Heart left ventricle (tissue), 16 donors: ENCODE results near the gene GADL1. TPM values are rescaled to one million over a fixed set of nuclear protein-coding genes. Genes with fewer than 3 reads are reported as not detected.

Experiments used
- ATAC-seq, 4 donors: fragments of 200-7000 bp; cut with Tn5 transposase; one replicate each; pipeline ENCODE4 v1.9.1; 2020 to 2022; ENCODE audit warnings: moderate library complexity in 4 of 4, mild to moderate bottlenecking in 3 of 4, moderate number of reproducible peaks in 1 of 4
- DNase-seq, 5 donors: peaks; one replicate each; pipeline ENCODE4 v3.0.0-alpha.2; 2020
- H3K27ac ChIP-seq, 12 donors: fragments of 200-600 bp; sonication (generic) in 4 of 12; one replicate each; pipeline versions ENCODE4 v1.5.0 to v1.8.0; 2016 to 2022; ENCODE audit warnings: mild to moderate bottlenecking in 2 of 12
- H3K27me3 ChIP-seq, 9 donors: fragments of 200-600 bp; sonication (generic) in 2 of 9; one replicate each; pipeline versions ENCODE4 v1.5.1 to v1.8.0; 2016 to 2022; ENCODE audit warnings: mild to moderate bottlenecking in 3 of 9
- H3K36me3 ChIP-seq, 9 donors: fragments of 200-600 bp; sonication (generic) in 2 of 9; one replicate each; pipeline versions ENCODE4 v1.5.0 to v1.8.0; 2018 to 2022; ENCODE audit warnings: mild to moderate bottlenecking in 2 of 9
- H3K4me1 ChIP-seq, 12 donors: fragments of 200-600 bp; sonication (generic) in 4 of 12; one replicate each; pipeline versions ENCODE4 v1.5.0 to v1.8.0; 2016 to 2022; ENCODE audit warnings: mild to moderate bottlenecking in 3 of 12
- H3K4me3 ChIP-seq, 12 donors: fragments of 200-600 bp; sonication (generic) in 4 of 12; one replicate each; pipeline versions ENCODE4 v1.5.0 to v1.8.0; 2017 to 2022; ENCODE audit warnings: mild to moderate bottlenecking in 9 of 12, moderate library complexity in 4 of 12
- H3K9me3 ChIP-seq, 12 donors: fragments of 200-600 bp; sonication (generic) in 4 of 12; one replicate each; pipeline versions ENCODE4 v1.5.0 to v1.8.0; 2016 to 2022; ENCODE audit warnings: mild to moderate bottlenecking in 1 of 12
- POLR2A ChIP-seq, 2 donors: fragments of 450-650 bp; IDR thresholded peaks; one replicate each; pipeline ENCODE4 v1.6.1; 2017; ENCODE audit warnings: antibody characterized with exemption in 2 of 2, mild to moderate bottlenecking in 2 of 2, moderate library complexity in 2 of 2
- WGBS, 4 donors: extraction: QIAGEN DNeasy Blood & Tissue Kit in 2 of 4; methylation state at CpG; one replicate each; pipeline versions ENCODE4 v1.1.5 to v1.1.7; 2013 to 2018; 5-methylcytosine and 5-hydroxymethylcytosine counted together
- intact Hi-C, 10 donors: fragments of 100-400 bp; cut with DNase I; formaldehyde crosslinking; loops; one replicate each; pipeline versions ENCODE4 v1.11.1 to v1.14.2; 2022
- polyA plus RNA-seq, 2 donors: library from polyadenylated mRNA; stranded (reverse); fragments of 200-250 nt; gene quantifications; one replicate each; pipeline ENCODE4 v1.2.3, GENCODE V29; 2013
- total RNA-seq, 9 donors: library from RNA; depleted of rRNA in 2 of 9; stranded (reverse); fragments of >200 nt in 2 of 9; fragmentation: NEBNext Ultra II Directional in 3 of 9; extraction: Animal tissue kit (Norgen Biotek cat#: 25700) in 3 of 9; gene quantifications; one replicate each; pipeline versions ENCODE4 v1.1.0 to v1.2.4, GENCODE V29; 2016 to 2023
- TF ChIP-seq, protein P1 (sequence below), 12 donors: fragments of 200-600 bp; sonication (generic) in 4 of 12; IDR thresholded peaks; one replicate each; pipeline versions ENCODE4 v1.5.0 to v1.8.0; 2018 to 2022; ENCODE audit warnings: antibody characterized with exemption in 12 of 12, mild to moderate bottlenecking in 5 of 12
- donor health status: ischemic (EF 13 %, LVEDD 7.1; RV severe dilation, severe dysfunction).
- donor health status: healthy with polysubstance abuse.
- donor health status: DM: no; HTN: yes; CAD: no.
- donor health status: DM: no; HTN: no; CAD: no.
- donor health status: ischemic (EF 25% LVEDD 6.9; RV normal size, moderate dysfunction).
- donor health status: ischemic (EF 25% LVEDD 5.7; RV mildly dilated, moderate dysfunction).
- donor health status: healthy.
- donor health status: DM: yes; HTN: yes; CAD: no.
- donor health status: ischemic (EF 35%, LVEDD 5.7; RV mildly dilated, moderate dysfunction).
- donor health status: nonischemic (EF 11% LVEDD 7.7; RV severe dilation, severe dysfunction).
- donor health status: DM: yes; HTN: yes; CAD: no.
- donor health status: PGD.
- donor health status: ischemic (EF 29% LVEDD 5.4; RV normal size, mild dysfunction).
- donor health status: nonischemic (EF 23%, LVEDD 6.1; RV moderate dilation, normal function).

Gene GADL1
- total and polyA plus RNA-seq, 11 donors = 0.03 to 0.59 (median 0.18) TPM; not detected in 3

DNA sequence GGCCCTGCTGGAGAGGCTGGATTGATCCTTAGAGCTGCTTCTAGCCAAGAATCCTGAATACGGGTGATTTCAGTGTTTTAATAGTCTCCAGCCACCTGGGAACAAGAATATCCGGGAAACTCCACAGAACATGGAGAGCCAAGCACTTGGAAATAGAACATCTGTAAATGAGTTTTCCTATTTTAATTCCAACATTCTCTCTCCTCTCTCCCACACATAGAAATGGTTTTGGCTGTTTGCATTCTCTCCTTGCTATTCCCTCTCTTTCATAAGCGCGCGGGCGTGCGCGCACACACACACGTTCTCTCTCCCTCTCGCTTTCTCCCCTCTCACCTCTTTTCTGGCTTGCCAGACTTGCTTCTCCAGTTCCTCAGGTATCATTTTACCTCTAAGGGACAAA lies 50.6 kb downstream of the GADL1 start:
- 76 to 88% (median 80%) methylated on average over 10 of the region's 10 CpGs for WGBS, 4 donors
- intact Hi-C loops = no loop called here
- H3K9me3 ChIP-seq = no peaks in the 10 kb centered on the region
- no peak overlapping the region for H3K4me3 ChIP-seq
- ATAC-seq (no peak), DNase-seq (no peak)
- no peaks in the 10 kb centered on the region for H3K36me3 ChIP-seq
- peaks cover 0 to 7% (median 0%) of the 10 kb centered on the region in 12 donors for H3K4me1 ChIP-seq
- no peaks in the 10 kb centered on the region for H3K27me3 ChIP-seq
- TF ChIP-seq, protein P1, sequence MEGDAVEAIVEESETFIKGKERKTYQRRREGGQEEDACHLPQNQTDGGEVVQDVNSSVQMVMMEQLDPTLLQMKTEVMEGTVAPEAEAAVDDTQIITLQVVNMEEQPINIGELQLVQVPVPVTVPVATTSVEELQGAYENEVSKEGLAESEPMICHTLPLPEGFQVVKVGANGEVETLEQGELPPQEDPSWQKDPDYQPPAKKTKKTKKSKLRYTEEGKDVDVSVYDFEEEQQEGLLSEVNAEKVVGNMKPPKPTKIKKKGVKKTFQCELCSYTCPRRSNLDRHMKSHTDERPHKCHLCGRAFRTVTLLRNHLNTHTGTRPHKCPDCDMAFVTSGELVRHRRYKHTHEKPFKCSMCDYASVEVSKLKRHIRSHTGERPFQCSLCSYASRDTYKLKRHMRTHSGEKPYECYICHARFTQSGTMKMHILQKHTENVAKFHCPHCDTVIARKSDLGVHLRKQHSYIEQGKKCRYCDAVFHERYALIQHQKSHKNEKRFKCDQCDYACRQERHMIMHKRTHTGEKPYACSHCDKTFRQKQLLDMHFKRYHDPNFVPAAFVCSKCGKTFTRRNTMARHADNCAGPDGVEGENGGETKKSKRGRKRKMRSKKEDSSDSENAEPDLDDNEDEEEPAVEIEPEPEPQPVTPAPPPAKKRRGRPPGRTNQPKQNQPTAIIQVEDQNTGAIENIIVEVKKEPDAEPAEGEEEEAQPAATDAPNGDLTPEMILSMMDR (IDR thresholded peaks at IDR 0.05) = no peak
- no peak for TF ChIP-seq POLR2A (IDR thresholded peaks at IDR 0.05)
- no peak overlapping the region for H3K27ac ChIP-seq

DNA sequence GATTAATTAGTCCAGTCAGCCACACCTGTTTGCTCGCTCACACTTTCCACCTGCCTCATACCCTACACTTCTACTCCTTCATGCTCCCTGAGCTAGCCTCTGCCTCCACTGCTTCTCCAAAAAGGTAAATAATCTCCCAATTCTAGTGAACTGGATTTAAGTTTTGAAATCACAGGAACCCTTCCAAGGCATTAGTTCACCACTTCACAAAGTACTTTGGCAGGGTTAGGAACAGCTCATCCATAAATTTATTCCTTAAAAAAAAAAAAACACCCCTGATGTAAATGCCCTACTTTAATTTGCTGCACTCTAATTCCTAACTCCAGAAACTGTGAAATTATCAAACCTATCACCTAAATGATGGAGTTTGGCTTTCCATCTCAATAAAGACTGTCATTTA lies 58.3 kb downstream of the GADL1 start:
- 89 to 95% (median 93%) methylated on average over 1 of the region's 1 CpG for WGBS, 4 donors
- Histone ChIP-seq H3K27ac (no peak overlapping the region), H3K4me3 (no peak overlapping the region), H3K36me3 (no peaks in the 10 kb centered on the region), H3K27me3 (no peaks in the 10 kb centered on the region), H3K9me3 (no peaks in the 10 kb centered on the region), H3K4me1 (no peaks in the 10 kb centered on the region)
- no peak for TF ChIP-seq POLR2A (IDR thresholded peaks at IDR 0.05)
- TF ChIP-seq, protein P1 (IDR thresholded peaks at IDR 0.05) = no peak
- intact Hi-C loops = no loop called here
- DNase-seq = no peak
- ATAC-seq = no peak

DNA sequence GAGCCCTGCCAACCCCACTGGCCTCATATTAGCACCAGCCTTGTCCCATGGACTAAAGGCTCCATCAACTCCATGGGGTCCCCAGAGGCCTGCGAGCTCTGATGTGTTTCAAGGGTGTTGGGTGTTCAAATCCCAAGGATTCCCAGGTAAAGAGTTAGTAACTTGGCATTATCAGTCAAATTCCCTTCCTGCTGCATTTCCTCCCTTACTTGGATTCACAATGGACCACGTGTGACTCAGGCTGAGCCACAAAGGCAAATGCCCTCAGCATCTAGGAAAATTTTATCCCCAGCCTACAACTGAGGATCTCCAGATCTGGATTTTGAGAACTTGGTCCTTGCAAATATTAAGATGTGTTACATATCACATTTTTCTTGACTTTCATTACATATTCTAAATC lies 58.8 kb downstream of the GADL1 start:
- intact Hi-C loops = loop anchor here in 1 of 10 donors (2.0 kb wide), 1 partner anchor 63 kb away; no protein-coding TSS in a partner anchor
- Histone ChIP-seq H3K27ac (no peak overlapping the region), H3K4me3 (no peak overlapping the region), H3K9me3 (no peaks in the 10 kb centered on the region), H3K4me1 (no peaks in the 10 kb centered on the region), H3K36me3 (no peaks in the 10 kb centered on the region), H3K27me3 (no peaks in the 10 kb centered on the region)
- WGBS, 4 donors = 67 to 80% (median 72%) methylated on average over 2 of the region's 2 CpGs
- ATAC-seq (no peak), DNase-seq (no peak)
- TF ChIP-seq, protein P1 (IDR thresholded peaks at IDR 0.05) = no peak
- TF ChIP-seq POLR2A (IDR thresholded peaks at IDR 0.05) = no peak

DNA sequence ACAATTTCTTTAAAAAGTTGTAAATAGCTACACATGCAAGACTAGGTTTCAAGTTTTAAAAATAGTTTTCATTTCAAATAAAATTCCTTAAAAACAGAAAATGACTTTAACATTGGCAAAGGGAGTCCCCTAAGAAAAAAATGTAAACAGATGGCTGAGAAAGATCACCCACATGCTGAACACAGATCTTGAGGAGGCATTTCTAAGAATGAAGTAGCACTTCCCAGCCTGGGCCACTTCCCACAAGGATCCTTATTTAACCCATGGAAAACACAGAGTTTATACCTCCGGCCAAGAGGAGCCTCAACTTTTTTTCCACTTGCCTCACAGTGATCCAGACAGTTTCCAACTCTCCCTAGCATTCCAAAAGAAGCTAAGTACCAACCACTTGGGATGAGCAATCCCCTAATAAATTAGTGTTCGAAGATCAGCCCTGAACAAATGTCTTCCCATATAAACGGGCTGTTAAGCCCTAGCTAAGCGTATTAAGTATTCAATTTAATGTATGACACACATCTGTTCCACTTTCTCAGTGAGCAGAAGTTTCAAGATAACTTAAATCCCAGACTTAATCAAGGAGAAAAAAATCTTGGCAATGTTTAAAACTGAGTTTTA lies 61.4 kb downstream of the GADL1 start:
- no peak overlapping the region for H3K27ac ChIP-seq
- no peaks in the 10 kb centered on the region for H3K9me3 ChIP-seq
- intact Hi-C loops = no loop called here
- 79 to 88% (median 83%) methylated on average over 4 of the region's 4 CpGs for WGBS, 4 donors
- no peak for TF ChIP-seq POLR2A (IDR thresholded peaks at IDR 0.05)
- TF ChIP-seq, protein P1 (IDR thresholded peaks at IDR 0.05) = no peak
- H3K36me3 ChIP-seq = no peaks in the 10 kb centered on the region
- no peaks in the 10 kb centered on the region for H3K27me3 ChIP-seq
- ATAC-seq = no peak
- H3K4me3 ChIP-seq = no peak overlapping the region
- peaks cover 0 to 2% (median 0%) of the 10 kb centered on the region in 12 donors for H3K4me1 ChIP-seq
- DNase-seq = no peak
